HepG2 (cell line): ENCODE results near the gene CYP4F8. TPM values are rescaled to one million over a fixed set of nuclear protein-coding genes. Genes with fewer than 3 reads are reported as not detected.

Source experiments
- CENPBD1 ChIP-seq: sonication (generic); formaldehyde crosslinking; IDR thresholded peaks from 2 replicates; pipeline ENCODE4 v1.8.0; 2022; ENCODE audit warnings: missing genetic modification reagents, low read depth, mild to moderate bottlenecking, borderline replicate concordance
- CHCHD3 ChIP-seq: sonication (generic); formaldehyde crosslinking; IDR thresholded peaks from 2 replicates; pipeline ENCODE4 v1.8.0; 2022; ENCODE audit warnings: mild to moderate bottlenecking, missing genetic modification reagents, moderate library complexity
- IKZF4 ChIP-seq: sonication (generic); formaldehyde crosslinking; IDR thresholded peaks from 2 replicates; pipeline ENCODE4 v1.5.1; 2020; ENCODE audit warnings: borderline replicate concordance, mild to moderate bottlenecking, low read depth, missing genetic modification reagents; ENCODE audit errors: not compliant biosample characterization
- PLSCR1 ChIP-seq: sonication (generic); formaldehyde crosslinking; IDR thresholded peaks from 2 replicates; pipeline ENCODE4 v1.5.0; 2020; ENCODE audit warnings: missing genetic modification reagents, mild to moderate bottlenecking, borderline replicate concordance
- TBL1XR1 ChIP-seq: fragments of 150-350 bp; IDR thresholded peaks from 2 replicates; pipeline ENCODE4 v1.6.1; 2014; ENCODE audit warnings: borderline replicate concordance, low read length; ENCODE audit not compliant: partially characterized antibody
- ZBTB10 ChIP-seq: sonication (generic); formaldehyde crosslinking; IDR thresholded peaks from 2 replicates; pipeline ENCODE4 v1.4.0; 2020; ENCODE audit warnings: missing genetic modification reagents, borderline replicate concordance
- ZFP62 ChIP-seq: sonication (generic); formaldehyde crosslinking; IDR thresholded peaks from 2 replicates; pipeline ENCODE4 v1.4.0; 2020; ENCODE audit warnings: missing genetic modification reagents
- ZNF180 ChIP-seq: sonication (generic); formaldehyde crosslinking; IDR thresholded peaks from 2 replicates; pipeline ENCODE4 v1.4.0; 2020; ENCODE audit warnings: low read depth, missing genetic modification reagents, borderline replicate concordance
- ZNF362 ChIP-seq: sonication (generic); formaldehyde crosslinking; IDR thresholded peaks from 2 replicates; pipeline ENCODE4 v1.4.0; 2020; ENCODE audit warnings: missing genetic modification reagents, mild to moderate bottlenecking, borderline replicate concordance
- ZNF441 ChIP-seq: sonication (generic); formaldehyde crosslinking; IDR thresholded peaks from 2 replicates; pipeline ENCODE4 v1.7.0; 2021; ENCODE audit warnings: missing genetic modification reagents, borderline replicate concordance
- ZZZ3 ChIP-seq: sonication (generic); formaldehyde crosslinking; IDR thresholded peaks from 2 replicates; pipeline ENCODE4 v1.4.0; 2020; ENCODE audit warnings: missing genetic modification reagents, mild to moderate bottlenecking, borderline replicate concordance
- polyA plus RNA-seq, 8 experiments: library from polyadenylated mRNA; depleted of rRNA in 3 of 8; stranded (reverse) in 7 of 8; unstranded in 1 of 8; fragments of >200 nt; fragmentation: Illumina TruSeq in 4 of 8; extraction: Trizol in 4 of 8; gene quantifications; 2 replicates each; pipeline versions ENCODE4 v1.2.1 to v1.2.3, GENCODE V29; 2011 to 2016; ENCODE audit warnings: low read depth in 4 of 8, missing spikeins in 1 of 8, mixed read lengths in 1 of 8; ENCODE audit not compliant: insufficient read depth in 1 of 8
- total RNA-seq, 5 experiments: library from RNA; depleted of rRNA; stranded (reverse); fragments of >200 nt; fragmentation: Illumina TruSeq; extraction: Trizol; gene quantifications; 2 replicates each; pipeline ENCODE4 v1.2.3, GENCODE V29; 2016; ENCODE audit warnings: low read depth in 1 of 5

The CYP4F8 gene
- total and polyA plus RNA-seq, 2 of the 13 experiments (the other 11 are each of a cell fraction or from before 2014, with no cell fraction given): not detected

GRCh38 chr19:15636026-15636425 is 21.0 kb downstream of the CYP4F8 start (continued):
- TF ChIP-seq ZNF362 (CRISPR knock-in tag) (no peak), ZNF441 (CRISPR knock-in tag) (no peak), ZZZ3 (CRISPR knock-in tag) (no peak), PLSCR1 (CRISPR knock-in tag) (no peak), ZBTB10 (CRISPR knock-in tag) (no peak), TBL1XR1 (no peak), CENPBD1 (no peak), CHCHD3 (CRISPR knock-in tag) (no peak), IKZF4 (CRISPR knock-in tag) (no peak), ZFP62 (no peak), ZNF180 (CRISPR knock-in tag) (no peak)
